CD14-positive monocyte (primary cell): ENCODE measurements around the gene PCF11. TPM values are rescaled to one million over a fixed set of nuclear protein-coding genes. Genes with fewer than 3 reads are reported as not detected.
A peak's percentile ranks its signal among the peaks of the same experiment; 100 is the strongest.

ENCODE experiments used
- DNase-seq, 3 donors: peaks; one replicate each; pipeline ENCODE4 v3.0.0-alpha.2; 2011 to 2022
- H2AFZ ChIP-seq: 2 replicates; pipeline ENCODE4 v1.6.0; 2012; ENCODE audit warnings: mild to moderate bottlenecking, low read depth, low read length, inconsistent platforms; ENCODE audit not compliant: insufficient read depth, poor library complexity, severe bottlenecking
- H3K27ac ChIP-seq, 2 donors: 1 replicate in 1 of 2; 2 replicates in 1 of 2; pipeline ENCODE4 v1.5.1; 2012 to 2013; ENCODE audit warnings: low read length in 2 of 2, control low read depth in 1 of 2, inconsistent platforms in 1 of 2, low read depth in 1 of 2, mild to moderate bottlenecking in 1 of 2
- H3K27me3 ChIP-seq, 2 donors: one replicate each; pipeline versions ENCODE4 v1.6.0 to v1.6.1; 2011 to 2013; ENCODE audit warnings: low read length in 2 of 2; ENCODE audit not compliant: control insufficient read depth in 2 of 2, insufficient read depth in 2 of 2
- H3K36me3 ChIP-seq, 2 donors: replicated peaks in 1 of 2; 1 replicate in 1 of 2; 2 replicates in 1 of 2; pipeline versions ENCODE4 v1.5.1 to v1.6.1; 2012 to 2013; ENCODE audit warnings: low read length in 2 of 2, control low read depth in 1 of 2, inconsistent platforms in 1 of 2, mild to moderate bottlenecking in 1 of 2; ENCODE audit not compliant: insufficient read depth in 2 of 2, control insufficient read depth in 1 of 2
- H3K4me1 ChIP-seq, 2 donors: 1 replicate in 1 of 2; 2 replicates in 1 of 2; pipeline versions ENCODE4 v1.5.1 to v1.6.1; 2012 to 2013; ENCODE audit warnings: low read length in 2 of 2, control low read depth in 1 of 2, inconsistent platforms in 1 of 2, mild to moderate bottlenecking in 1 of 2, moderate library complexity in 1 of 2; ENCODE audit not compliant: insufficient read depth in 2 of 2, control insufficient read depth in 1 of 2
- H3K4me2 ChIP-seq: replicated peaks from 2 replicates; pipeline ENCODE3; 2012; ENCODE audit warnings: low read length, moderate library complexity, mild to moderate bottlenecking; ENCODE audit not compliant: poor library complexity, severe bottlenecking; ENCODE audit errors: extremely low read depth
- H3K4me3 ChIP-seq, 3 experiments: fragments of 200-600 bp in 1 of 3; sonication (generic) in 1 of 3; replicated peaks in 1 of 3; 1 replicate in 2 of 3; 2 replicates in 1 of 3; pipeline ENCODE4 v1.5.1; 2011 to 2013; ENCODE audit warnings: low read length in 3 of 3, mild to moderate bottlenecking in 3 of 3, control low read depth in 2 of 3, low read depth in 2 of 3, inconsistent platforms in 1 of 3, moderate library complexity in 1 of 3
- H3K79me2 ChIP-seq: 2 replicates; pipeline ENCODE4 v1.6.0; 2012; ENCODE audit warnings: mild to moderate bottlenecking, control low read depth, inconsistent platforms, low read length, moderate library complexity; ENCODE audit not compliant: insufficient read depth
- H3K9ac ChIP-seq: 2 replicates; pipeline ENCODE4 v1.6.0; 2017; ENCODE audit warnings: low read length, mild to moderate bottlenecking; ENCODE audit not compliant: insufficient read depth, poor library complexity, severe bottlenecking
- H3K9me3 ChIP-seq, 2 donors: replicated peaks in 1 of 2; 1 replicate in 1 of 2; 2 replicates in 1 of 2; pipeline versions ENCODE4 v1.5.1 to v1.6.1; 2012 to 2013; ENCODE audit warnings: low read length in 2 of 2, control low read depth in 1 of 2; ENCODE audit not compliant: control insufficient read depth in 1 of 2, insufficient read depth in 1 of 2
- H4K20me1 ChIP-seq: 2 replicates; pipeline ENCODE4 v1.6.0; 2012; ENCODE audit warnings: mild to moderate bottlenecking, low read length, control low read depth, moderate library complexity; ENCODE audit not compliant: insufficient read depth
- H3K27ac Mint-ChIP-seq, 7 donors: one replicate each; pipeline ENCODE4 v1.8.0; 2020; ENCODE audit warnings: mild to moderate bottlenecking in 7 of 7, mixed read lengths in 7 of 7, moderate library complexity in 6 of 7, inconsistent platforms in 2 of 7
- H3K27me3 Mint-ChIP-seq, 3 donors: one replicate each; pipeline ENCODE4 v1.8.0; 2021 to 2022; ENCODE audit warnings: low read depth in 3 of 3, mild to moderate bottlenecking in 3 of 3, mixed read lengths in 3 of 3, moderate library complexity in 3 of 3, inconsistent platforms in 1 of 3
- H3K36me3 Mint-ChIP-seq, 2 donors: one replicate each; pipeline ENCODE4 v1.8.0; 2020; ENCODE audit warnings: mixed read lengths in 2 of 2, inconsistent platforms in 1 of 2, mild to moderate bottlenecking in 1 of 2
- H3K4me1 Mint-ChIP-seq: one replicate; pipeline ENCODE4 v1.8.0; 2020; ENCODE audit warnings: mild to moderate bottlenecking, mixed read lengths
- H3K4me3 Mint-ChIP-seq, 2 donors: one replicate each; pipeline ENCODE4 v1.8.0; 2020; ENCODE audit warnings: mild to moderate bottlenecking in 2 of 2, mixed read lengths in 2 of 2, moderate library complexity in 1 of 2
- H3K9me3 Mint-ChIP-seq, 7 donors: one replicate each; pipeline ENCODE4 v1.8.0; 2020 to 2022; ENCODE audit warnings: mixed read lengths in 7 of 7, mild to moderate bottlenecking in 6 of 7, moderate library complexity in 6 of 7, inconsistent platforms in 2 of 7
- WGBS: methylation state at CpG from one replicate; pipeline ENCODE4 v1.1.5; 2013; ENCODE audit warnings: missing lambda C conversion rate; ENCODE audit not compliant: insufficient coverage; 5-methylcytosine and 5-hydroxymethylcytosine counted together
- intact Hi-C, 2 donors: fragments of 100-400 bp; cut with micrococcal nuclease; formaldehyde crosslinking; loops; one replicate each; pipeline versions ENCODE4 v1.15.0 to v1.15.1; 2023
- polyA plus RNA-seq, 3 donors: library from polyadenylated mRNA; depleted of rRNA in 1 of 3; unstranded in 2 of 3; stranded (reverse) in 1 of 3; fragments of 300-500 nt in 2 of 3; fragments of >200 nt in 1 of 3; fragmentation: Illumina TruSeq in 2 of 3; gene quantifications; 1 replicate in 2 of 3; 2 replicates in 1 of 3; pipeline ENCODE4 v1.2.3, GENCODE V29; 2012 to 2021
- TF ChIP-seq, protein P1 (sequence below): fragments of 200-600 bp; IDR thresholded peaks from one replicate; pipeline ENCODE4 v1.8.0; 2022; ENCODE audit warnings: antibody characterized with exemption, mild to moderate bottlenecking

The PCF11 gene
- polyA plus RNA-seq, 3 donors = 8.3 to 78.1 (median 15.7) TPM

DNA sequence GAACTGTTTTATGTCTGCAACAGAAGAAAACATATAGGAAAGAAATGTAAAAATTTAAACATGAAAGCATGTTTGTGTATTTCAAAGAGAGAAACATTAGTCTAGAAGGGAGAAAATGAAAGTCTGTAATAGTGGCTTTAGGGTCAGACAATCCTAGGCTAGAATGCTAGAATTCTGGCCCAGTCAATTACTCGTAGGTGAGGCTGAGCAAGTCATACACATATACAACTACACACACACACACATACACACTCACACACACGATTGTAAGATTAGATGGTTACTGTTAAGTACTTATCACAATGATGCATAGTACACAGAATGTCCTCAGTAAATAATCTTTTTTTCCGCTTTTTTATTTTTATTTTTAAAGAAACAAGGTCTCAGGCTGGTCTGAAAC lies 37.7 kb upstream of the PCF11 start:
- H3K27ac ChIP-seq = no peak overlapping the region
- Mint-ChIP-seq H3K27ac (no peak overlapping the region), H3K4me1 (peaks cover 47% of the 10 kb centered on the region), H3K9me3 (no peaks in the 10 kb centered on the region), H3K27me3 (peaks cover 1 to 3% (median 1%) of the 10 kb centered on the region in 3 donors), H3K4me3 (no peak overlapping the region), H3K36me3 (peaks cover 0 to 2% of the 10 kb centered on the region in 2 donors)
- intact Hi-C loops = no loop called here
- H3K4me2 ChIP-seq = no peak overlapping the region
- no peak overlapping the region for H3K9ac ChIP-seq
- H4K20me1 ChIP-seq = no peaks in the 10 kb centered on the region
- H3K36me3 ChIP-seq = no peaks in the 10 kb centered on the region
- H3K4me3 ChIP-seq = no peak overlapping the region
- no peaks in the 10 kb centered on the region for H3K27me3 ChIP-seq
- no peak for DNase-seq
- WGBS = no CpG with 5 or more reads among the region's 3 CpGs
- TF ChIP-seq, protein P1, sequence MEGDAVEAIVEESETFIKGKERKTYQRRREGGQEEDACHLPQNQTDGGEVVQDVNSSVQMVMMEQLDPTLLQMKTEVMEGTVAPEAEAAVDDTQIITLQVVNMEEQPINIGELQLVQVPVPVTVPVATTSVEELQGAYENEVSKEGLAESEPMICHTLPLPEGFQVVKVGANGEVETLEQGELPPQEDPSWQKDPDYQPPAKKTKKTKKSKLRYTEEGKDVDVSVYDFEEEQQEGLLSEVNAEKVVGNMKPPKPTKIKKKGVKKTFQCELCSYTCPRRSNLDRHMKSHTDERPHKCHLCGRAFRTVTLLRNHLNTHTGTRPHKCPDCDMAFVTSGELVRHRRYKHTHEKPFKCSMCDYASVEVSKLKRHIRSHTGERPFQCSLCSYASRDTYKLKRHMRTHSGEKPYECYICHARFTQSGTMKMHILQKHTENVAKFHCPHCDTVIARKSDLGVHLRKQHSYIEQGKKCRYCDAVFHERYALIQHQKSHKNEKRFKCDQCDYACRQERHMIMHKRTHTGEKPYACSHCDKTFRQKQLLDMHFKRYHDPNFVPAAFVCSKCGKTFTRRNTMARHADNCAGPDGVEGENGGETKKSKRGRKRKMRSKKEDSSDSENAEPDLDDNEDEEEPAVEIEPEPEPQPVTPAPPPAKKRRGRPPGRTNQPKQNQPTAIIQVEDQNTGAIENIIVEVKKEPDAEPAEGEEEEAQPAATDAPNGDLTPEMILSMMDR = no peak
- H3K4me1 ChIP-seq = peaks cover 22 to 27% of the 10 kb centered on the region in 2 donors
- H3K79me2 ChIP-seq = peaks cover 6% of the 10 kb centered on the region
- peak overlapping the region; percentile 65 for H2AFZ ChIP-seq
- no peaks in the 10 kb centered on the region for H3K9me3 ChIP-seq

DNA sequence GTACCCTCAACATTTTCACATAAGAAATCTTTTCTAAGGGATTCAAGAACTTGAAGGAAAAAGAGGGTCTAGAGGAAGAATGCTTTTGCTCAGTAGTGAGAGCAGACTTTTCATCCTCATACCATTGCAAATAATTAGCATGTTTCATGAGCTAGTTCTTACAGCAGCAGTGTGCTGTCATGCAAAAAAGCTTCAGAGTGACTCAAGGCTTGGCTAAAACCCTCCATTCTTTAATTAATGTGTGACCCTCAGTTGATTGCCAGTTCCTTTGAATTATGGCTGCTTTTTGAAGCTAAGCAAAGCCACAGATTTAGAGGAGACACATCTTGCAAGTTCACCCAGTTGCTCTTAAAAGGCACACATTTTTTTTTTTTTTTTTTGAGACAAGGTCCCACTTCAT lies 36.6 kb upstream of the PCF11 start:
- Histone ChIP-seq H2AFZ (no peak overlapping the region), H4K20me1 (no peaks in the 10 kb centered on the region), H3K36me3 (no peaks in the 10 kb centered on the region), H3K4me2 (no peak overlapping the region), H3K4me3 (no peak overlapping the region), H3K79me2 (peaks cover 6% of the 10 kb centered on the region), H3K9ac (no peak overlapping the region), H3K4me1 (peaks cover 22 to 24% of the 10 kb centered on the region in 2 donors), H3K9me3 (no peaks in the 10 kb centered on the region), H3K27me3 (no peaks in the 10 kb centered on the region), H3K27ac (no peak overlapping the region)
- peaks cover 38% of the 10 kb centered on the region for H3K4me1 Mint-ChIP-seq
- peak overlapping the region in 1 of 7 donors; percentile 52 for H3K27ac Mint-ChIP-seq
- intact Hi-C loops = no loop called here
- TF ChIP-seq, protein P1 = no peak
- no peaks in the 10 kb centered on the region for H3K36me3 Mint-ChIP-seq
- H3K27me3 Mint-ChIP-seq = peaks cover 1 to 3% (median 1%) of the 10 kb centered on the region in 3 donors
- H3K9me3 Mint-ChIP-seq = no peaks in the 10 kb centered on the region
- DNase-seq = no peak
- no peak overlapping the region for H3K4me3 Mint-ChIP-seq
